Stomach (tissue), 9 donors: ENCODE measurements around the gene LRRC9. TPM values are rescaled to one million over a fixed set of nuclear protein-coding genes. Genes with fewer than 3 reads are reported as not detected.

ENCODE experiments used
- DNase-seq, 2 donors: peaks; one replicate each; pipeline versions ENCODE4 v3.0.0 to v3.0.0-alpha.2; 2013 to 2019
- H3K27ac ChIP-seq, 5 donors: fragments of 200-600 bp in 4 of 5; sonication (generic) in 4 of 5; one replicate each; pipeline ENCODE4 v1.5.1; 2013 to 2019; ENCODE audit warnings: mild to moderate bottlenecking in 1 of 5, moderate library complexity in 1 of 5
- H3K27me3 ChIP-seq, 3 donors: fragments of 200-600 bp; sonication (generic); one replicate each; pipeline ENCODE4 v1.5.1; 2017 to 2019; ENCODE audit warnings: mixed run types in 1 of 3
- H3K36me3 ChIP-seq, 4 donors: fragments of 200-600 bp; sonication (generic); 1 replicate in 3 of 4; 2 replicates in 1 of 4; pipeline ENCODE4 v1.5.1; 2016 to 2019
- H3K4me1 ChIP-seq, 4 donors: fragments of 200-600 bp; sonication (generic); one replicate each; pipeline ENCODE4 v1.5.1; 2016 to 2019
- H3K4me3 ChIP-seq, 4 donors: fragments of 200-600 bp; sonication (generic) in 3 of 4; one replicate each; pipeline ENCODE4 v1.5.1; 2016 to 2019; ENCODE audit warnings: mild to moderate bottlenecking in 1 of 4
- H3K9me3 ChIP-seq, 4 donors: fragments of 200-600 bp; sonication (generic); one replicate each; pipeline ENCODE4 v1.5.1; 2016 to 2019
- EP300 ChIP-seq: sonication (generic); formaldehyde crosslinking; IDR thresholded peaks from one replicate; pipeline ENCODE4 v1.6.1; 2017; ENCODE audit warnings: antibody characterized with exemption
- POLR2A ChIP-seq, 4 donors: fragments of 450-650 bp; IDR thresholded peaks; one replicate each; pipeline ENCODE4 v1.6.1; 2016; ENCODE audit warnings: antibody characterized with exemption in 4 of 4, control low read depth in 2 of 4, mild to moderate bottlenecking in 1 of 4, moderate library complexity in 1 of 4
- POLR2AphosphoS5 ChIP-seq, 3 donors: sonication (generic); formaldehyde crosslinking; IDR thresholded peaks; one replicate each; pipeline ENCODE4 v1.6.1; 2016; ENCODE audit warnings: antibody characterized with exemption in 3 of 3
- WGBS, 5 donors: extraction: QIAGEN DNeasy Blood & Tissue Kit in 3 of 5; methylation state at CpG; one replicate each; pipeline versions ENCODE4 v1.1.5 to v1.1.7; 2013 to 2018; 5-methylcytosine and 5-hydroxymethylcytosine counted together
- intact Hi-C: fragments of 100-400 bp; cut with DNase I; formaldehyde crosslinking; loops from one replicate; pipeline ENCODE4 v1.15.1; 2023; ENCODE audit warnings: low total_unique reads
- polyA plus RNA-seq, 3 donors: library from polyadenylated mRNA; stranded (reverse); fragments of 200-250 nt; gene quantifications; one replicate each; pipeline ENCODE4 v1.2.3, GENCODE V29; 2013
- total RNA-seq, 5 donors: library from RNA; depleted of rRNA; stranded (reverse); fragments of >200 nt; gene quantifications; one replicate each; pipeline versions ENCODE4 v1.1.0 to v1.2.3, GENCODE V29; 2014 to 2016
- TF ChIP-seq, protein P1 (sequence below), 7 experiments: fragments of 450-650 bp in 4 of 7; fragments of 200-600 bp in 3 of 7; sonication (generic) in 3 of 7; IDR thresholded peaks; one replicate each; pipeline ENCODE4 v1.5.1; 2016 to 2019; ENCODE audit warnings: antibody characterized with exemption in 7 of 7, control low read depth in 2 of 7, mild to moderate bottlenecking in 1 of 7
- donor health status: healthy with polysubstance abuse.
- donor health status: Bipolar disorder and iron deficiency.
- donor health status: healthy.

LRRC9 gene
- total and polyA plus RNA-seq, 8 donors, result not detected

DNA sequence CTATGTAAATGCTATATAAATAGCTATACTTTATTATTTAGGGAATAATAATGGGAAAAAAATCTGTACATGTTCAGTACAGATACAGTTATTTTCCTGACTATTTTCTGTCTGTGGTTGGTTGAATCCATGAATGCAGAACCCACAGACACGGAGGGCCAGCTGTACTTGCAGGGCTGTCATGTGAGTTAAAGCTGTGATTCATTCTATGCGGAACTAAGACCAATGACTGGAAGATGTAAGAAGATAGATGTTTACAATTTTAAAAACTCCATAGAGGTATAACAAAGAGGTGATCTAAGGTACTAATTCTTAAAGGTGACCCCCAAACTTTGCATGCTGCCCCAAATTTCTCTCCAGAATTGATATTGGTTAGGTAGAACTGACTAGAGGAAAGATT is 186.4 kb downstream of the LRRC9 start:
- no peak for DNase-seq
- peaks cover 0 to 44% (median 17%) of the 10 kb centered on the region in 4 donors for H3K4me1 ChIP-seq
- peaks cover 0 to 19% (median 10%) of the 10 kb centered on the region in 4 donors for H3K36me3 ChIP-seq
- no peak overlapping the region for H3K27ac ChIP-seq
- 48 to 80% (median 60%) methylated on average over 2 of the region's 2 CpGs for WGBS, 5 donors
- no peaks in the 10 kb centered on the region for H3K27me3 ChIP-seq
- H3K4me3 ChIP-seq, result no peak overlapping the region
- intact Hi-C loops, result no loop called here
- TF ChIP-seq POLR2A (IDR thresholded peaks at IDR 0.05) (no peak), EP300 (no peak), POLR2AphosphoS5 (IDR thresholded peaks at IDR 0.05) (no peak)
- TF ChIP-seq, protein P1, sequence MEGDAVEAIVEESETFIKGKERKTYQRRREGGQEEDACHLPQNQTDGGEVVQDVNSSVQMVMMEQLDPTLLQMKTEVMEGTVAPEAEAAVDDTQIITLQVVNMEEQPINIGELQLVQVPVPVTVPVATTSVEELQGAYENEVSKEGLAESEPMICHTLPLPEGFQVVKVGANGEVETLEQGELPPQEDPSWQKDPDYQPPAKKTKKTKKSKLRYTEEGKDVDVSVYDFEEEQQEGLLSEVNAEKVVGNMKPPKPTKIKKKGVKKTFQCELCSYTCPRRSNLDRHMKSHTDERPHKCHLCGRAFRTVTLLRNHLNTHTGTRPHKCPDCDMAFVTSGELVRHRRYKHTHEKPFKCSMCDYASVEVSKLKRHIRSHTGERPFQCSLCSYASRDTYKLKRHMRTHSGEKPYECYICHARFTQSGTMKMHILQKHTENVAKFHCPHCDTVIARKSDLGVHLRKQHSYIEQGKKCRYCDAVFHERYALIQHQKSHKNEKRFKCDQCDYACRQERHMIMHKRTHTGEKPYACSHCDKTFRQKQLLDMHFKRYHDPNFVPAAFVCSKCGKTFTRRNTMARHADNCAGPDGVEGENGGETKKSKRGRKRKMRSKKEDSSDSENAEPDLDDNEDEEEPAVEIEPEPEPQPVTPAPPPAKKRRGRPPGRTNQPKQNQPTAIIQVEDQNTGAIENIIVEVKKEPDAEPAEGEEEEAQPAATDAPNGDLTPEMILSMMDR (IDR thresholded peaks at IDR 0.05), result no peak
- H3K9me3 ChIP-seq, result no peaks in the 10 kb centered on the region

DNA sequence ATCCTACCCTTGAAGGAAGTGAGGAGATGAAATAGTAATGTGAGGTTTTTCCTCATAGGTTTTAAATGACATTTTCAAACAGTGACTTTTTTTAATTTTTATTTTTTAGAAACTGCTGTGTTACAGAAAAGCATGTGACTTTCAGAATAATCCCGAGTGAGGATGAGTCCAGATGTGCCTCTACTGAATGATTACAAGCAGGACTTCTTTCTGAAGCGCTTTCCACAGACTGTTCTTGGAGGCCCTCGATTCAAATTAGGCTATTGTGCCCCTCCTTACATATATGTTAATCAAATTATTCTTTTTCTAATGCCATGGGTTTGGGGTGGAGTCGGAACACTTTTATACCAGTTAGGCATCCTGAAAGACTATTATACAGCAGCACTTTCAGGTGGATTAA is 187.5 kb downstream of the LRRC9 start:
- no peaks in the 10 kb centered on the region for H3K27me3 ChIP-seq
- H3K27ac ChIP-seq, result no peak overlapping the region
- intact Hi-C loops, result no loop called here
- no peak for DNase-seq
- H3K36me3 ChIP-seq, result peaks cover 0 to 19% (median 10%) of the 10 kb centered on the region in 4 donors
- 80 to 88% (median 86%) methylated on average over 4 of the region's 4 CpGs for WGBS, 5 donors
- H3K4me3 ChIP-seq, result no peak overlapping the region
- H3K4me1 ChIP-seq, result peaks cover 0 to 36% (median 13%) of the 10 kb centered on the region in 4 donors
- TF ChIP-seq, protein P1 (IDR thresholded peaks at IDR 0.05), result no peak
- TF ChIP-seq EP300, result no peak
- TF ChIP-seq POLR2AphosphoS5 (IDR thresholded peaks at IDR 0.05), result no peak
- no peak for TF ChIP-seq POLR2A (IDR thresholded peaks at IDR 0.05)
- no peaks in the 10 kb centered on the region for H3K9me3 ChIP-seq

DNA sequence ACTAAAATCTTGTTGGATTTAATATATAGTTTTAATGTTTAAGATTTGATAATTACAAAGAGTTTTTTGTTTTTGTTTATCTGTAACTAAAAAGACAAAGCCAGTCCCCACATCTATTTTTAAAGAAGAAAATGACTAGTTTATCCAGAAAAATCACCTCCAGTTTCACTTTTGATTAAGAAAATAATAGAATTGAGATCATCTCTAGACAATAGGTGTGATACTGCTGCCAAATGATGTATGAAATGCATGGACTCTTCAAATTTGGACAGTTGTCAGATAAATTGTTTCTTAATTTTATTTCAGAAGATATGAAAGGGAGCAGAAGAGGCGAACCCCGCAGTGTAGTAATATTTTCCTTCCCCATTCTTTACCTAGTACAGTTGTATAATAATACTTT is 191.8 kb downstream of the LRRC9 start:
- no peaks in the 10 kb centered on the region for H3K9me3 ChIP-seq
- H3K27ac ChIP-seq, result no peak overlapping the region
- H3K4me1 ChIP-seq, result peaks cover 0 to 25% (median 6%) of the 10 kb centered on the region in 4 donors
- intact Hi-C loops, result no loop called here
- DNase-seq, result no peak
- WGBS, 5 donors, result 86 to 96% (median 90%) methylated on average over 2 of the region's 2 CpGs
- TF ChIP-seq POLR2A (IDR thresholded peaks at IDR 0.05) (no peak), EP300 (no peak), POLR2AphosphoS5 (IDR thresholded peaks at IDR 0.05) (no peak)
- TF ChIP-seq, protein P1 (IDR thresholded peaks at IDR 0.05), result no peak
- no peak overlapping the region for H3K4me3 ChIP-seq
- H3K27me3 ChIP-seq, result no peaks in the 10 kb centered on the region
- H3K36me3 ChIP-seq, result peaks cover 0 to 38% (median 28%) of the 10 kb centered on the region in 4 donors

Other genes with a start within 250 kb of the LRRC9 start
- 10 to 100 TPM in 1 of 5 donors, 1 to 10 TPM in 1, under 1 TPM in 1, not detected in 2; 0.89 to 10.6 (median 7.8) TPM for gene RTN1, start 49.4 kb upstream of the LRRC9 start, total RNA-seq
- 1 to 10 TPM in 2 of 3 donors, under 1 TPM in 1; 0.61 to 3.2 (median 1.6) TPM for gene RTN1, start 49.4 kb upstream of the LRRC9 start, polyA plus RNA-seq
- 100 to 1,000 TPM in 1 of 5 donors, 10 to 100 TPM in 4; 26.9 to 105 (median 70.5) TPM for gene PCNX4, start 171.8 kb downstream of the LRRC9 start, total RNA-seq
- 1 to 10 TPM; 6.8 to 9.2 (median 8.2) TPM for gene PCNX4, start 171.8 kb downstream of the LRRC9 start, polyA plus RNA-seq
- gene DHRS7, start 245.3 kb downstream of the LRRC9 start, total RNA-seq, result 100 to 1,000 TPM in 4 of 5 donors, 10 to 100 TPM in 1; 60.7 to 322 (median 158) TPM
- 10 to 100 TPM; 26.6 to 45.9 (median 38.9) TPM for gene DHRS7, start 245.3 kb downstream of the LRRC9 start, polyA plus RNA-seq